Retinal pigment epithelial cell (primary cell): Measurements from ENCODE around the gene NRG3.

Experiments
- DNase-seq: peaks from one replicate; pipeline ENCODE4 v3.0.0-alpha.2; 2010; ENCODE audit warnings: low read depth
- H3K4me3 ChIP-seq: 2 replicates; pipeline ENCODE4 v1.5.1; 2011; ENCODE audit warnings: mild to moderate bottlenecking, low read length, control low read depth, moderate library complexity
- CTCF ChIP-seq: conservative IDR thresholded peaks from 2 replicates; pipeline ENCODE4 v1.5.1; 2011; ENCODE audit warnings: low read depth, low read length, control low read depth, inconsistent platforms

The NRG3 gene

DNA sequence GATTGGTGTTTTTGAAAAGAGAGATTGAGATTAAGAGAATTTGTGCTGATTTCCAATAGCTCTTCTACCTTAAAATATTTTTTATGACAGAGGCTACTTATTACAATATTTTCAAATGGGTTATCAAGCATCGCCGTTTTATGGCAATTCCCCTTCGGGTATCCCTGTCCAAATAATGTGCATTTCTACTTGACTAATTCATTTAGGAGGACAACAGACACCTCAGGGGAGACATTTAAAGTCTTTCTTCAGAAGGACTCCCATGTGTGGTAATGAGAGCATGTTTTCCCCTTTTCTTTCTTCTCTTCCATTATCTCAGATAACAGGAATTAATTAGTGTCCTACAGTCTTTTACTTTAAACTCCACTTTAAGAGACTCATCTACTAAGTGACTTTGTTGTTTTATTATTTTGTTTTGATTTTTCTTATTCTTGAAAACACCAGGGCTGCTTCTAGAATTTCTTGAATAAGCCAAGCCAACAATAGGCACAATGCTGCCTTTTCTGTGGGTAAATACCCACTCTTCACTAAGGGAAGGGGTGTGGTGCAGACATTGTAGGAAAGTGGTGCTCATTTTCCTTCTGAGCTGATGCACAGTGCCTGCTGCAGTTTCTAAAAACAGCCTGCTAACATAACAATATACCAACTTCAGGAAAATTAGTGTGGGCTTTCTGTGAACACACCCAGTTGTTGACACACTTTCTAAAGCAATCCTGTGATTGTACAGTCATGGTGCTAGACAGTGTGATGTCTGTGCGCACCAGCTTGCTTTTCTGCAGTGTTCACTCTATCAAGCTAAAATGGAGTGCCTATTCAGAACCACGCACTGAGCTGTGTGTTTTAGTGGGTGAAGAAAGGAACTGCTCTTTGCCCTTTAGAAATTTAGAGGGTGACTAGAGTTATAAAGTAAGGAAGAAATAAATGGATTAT, 597.7 kb downstream of the NRG3 start:
- no peak for TF ChIP-seq CTCF
- no peak for DNase-seq
- no peak overlapping the region for H3K4me3 ChIP-seq

DNA sequence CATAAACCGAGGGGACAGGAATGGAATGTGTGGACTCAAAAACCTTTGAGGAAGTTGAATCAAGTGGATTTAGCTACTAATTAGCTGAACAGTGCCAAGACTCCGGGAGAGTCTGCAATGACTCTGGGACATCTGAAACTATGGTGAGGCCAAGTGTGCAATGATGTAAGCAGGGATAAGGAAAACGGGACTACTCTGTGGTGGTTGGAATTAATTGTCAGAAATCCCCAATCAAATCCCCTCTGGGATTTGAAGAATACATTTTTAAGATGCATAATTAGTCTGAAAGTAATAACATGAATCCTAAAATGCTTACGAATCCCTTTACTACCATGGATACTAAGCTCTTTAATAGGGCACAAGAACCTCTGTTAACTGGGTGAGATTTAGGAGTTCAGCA, 602.8 kb downstream of the NRG3 start:
- peak; percentile 97 for DNase-seq

DNA sequence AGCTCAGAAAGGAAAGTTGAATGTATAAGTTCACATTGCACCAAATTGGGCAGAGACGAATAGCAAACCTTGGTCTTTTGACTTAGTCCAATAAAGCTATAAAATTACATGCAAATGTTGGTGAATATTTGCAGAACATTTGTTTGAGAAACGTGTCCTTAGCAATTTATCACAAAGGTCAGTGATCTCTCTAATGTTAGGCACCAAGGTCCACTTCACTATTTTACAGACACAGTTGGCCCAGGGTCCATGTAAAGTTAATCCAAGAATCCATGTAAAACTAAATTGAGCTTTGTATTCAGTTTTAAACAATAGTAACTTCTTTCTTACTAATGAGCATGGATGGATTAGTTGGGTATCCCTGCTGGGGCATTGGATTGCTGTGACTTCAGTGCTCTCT, 617.7 kb downstream of the NRG3 start:
- DNase-seq = no peak
- H3K4me3 ChIP-seq = no peak overlapping the region
- TF ChIP-seq CTCF = no peak

More for the DNA sequence above, 602.8 kb downstream of the NRG3 start:
- no peak for TF ChIP-seq CTCF
- no peak overlapping the region for H3K4me3 ChIP-seq

DNA sequence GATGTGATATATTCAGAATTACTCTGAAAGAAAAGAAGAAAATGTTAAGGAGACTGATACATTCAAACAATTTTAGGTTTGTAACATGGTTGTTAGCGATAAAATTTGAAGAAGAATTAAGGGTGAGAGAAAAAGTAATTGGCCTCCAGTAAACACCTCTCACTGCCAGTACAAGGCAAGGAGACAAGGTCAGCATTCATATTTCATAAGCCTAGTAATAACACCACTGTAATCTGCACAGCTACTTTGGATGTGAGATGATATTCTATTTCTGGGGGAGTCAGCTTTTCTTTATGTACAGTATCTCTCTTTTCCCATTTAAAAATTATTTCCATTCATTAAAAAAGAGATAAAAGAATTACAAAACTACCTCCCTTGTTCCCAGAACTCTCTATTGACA, 621.1 kb downstream of the NRG3 start:
- no peak overlapping the region for H3K4me3 ChIP-seq
- DNase-seq = no peak
- no peak for TF ChIP-seq CTCF

- H3K4me3 ChIP-seq = no peak overlapping the region
- peak; percentile 44 for DNase-seq
- TF ChIP-seq CTCF = no peak
These were observed 622.4 kb downstream of the NRG3 start for GRCh38 chr10:82497439-82497838.

DNA sequence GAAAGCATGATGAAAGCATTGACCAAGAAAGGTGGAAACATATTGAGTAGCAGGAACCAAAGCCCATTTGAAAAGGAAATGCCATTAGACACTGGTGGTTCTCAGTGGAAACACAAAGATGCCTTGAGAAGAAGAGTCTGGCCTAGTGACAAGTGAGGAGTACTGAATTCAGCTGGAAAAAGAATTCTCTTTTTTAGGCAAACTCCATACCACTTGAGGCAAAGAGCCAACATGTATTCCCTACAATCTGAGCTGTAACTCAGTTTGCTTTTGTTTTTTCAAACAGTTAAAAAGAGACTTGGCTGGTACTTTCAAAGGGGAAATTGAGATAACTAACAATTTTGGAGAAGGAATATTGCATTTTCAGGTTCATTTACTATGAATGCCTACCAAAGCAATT, 624.0 kb downstream of the NRG3 start:
- no peak for DNase-seq

More for the DNA sequence above, 624.0 kb downstream of the NRG3 start:
- H3K4me3 ChIP-seq = no peak overlapping the region
- TF ChIP-seq CTCF = no peak
